Endodermal cell (in vitro differentiated cells): ENCODE measurements around the gene RAET1E. TPM values are rescaled to one million over a fixed set of nuclear protein-coding genes. Genes with fewer than 3 reads are reported as not detected.

Experiments
- DNase-seq: peaks from one replicate; pipeline ENCODE4 v3.0.0-alpha.2; 2017
- H3K27ac ChIP-seq: 2 replicates; pipeline ENCODE4 v1.5.1; 2013; ENCODE audit warnings: mild to moderate bottlenecking, low read depth, low read length, moderate library complexity
- H3K27me3 ChIP-seq: 2 replicates; pipeline ENCODE4 v1.6.1; 2013; ENCODE audit warnings: mild to moderate bottlenecking, low read length, moderate library complexity; ENCODE audit not compliant: insufficient read depth, control insufficient read depth, poor library complexity, severe bottlenecking
- H3K36me3 ChIP-seq: 2 replicates; pipeline ENCODE4 v1.7.0; 2013; ENCODE audit warnings: mild to moderate bottlenecking, low read length, moderate library complexity; ENCODE audit not compliant: control insufficient read depth, insufficient read depth
- H3K4me1 ChIP-seq: one replicate; pipeline ENCODE4 v1.7.0; 2013; ENCODE audit warnings: low read length; ENCODE audit not compliant: control insufficient read depth, insufficient read depth
- H3K4me3 ChIP-seq: 2 replicates; pipeline ENCODE4 v1.5.1; 2013; ENCODE audit warnings: mild to moderate bottlenecking, low read length, moderate library complexity
- H3K9ac ChIP-seq: 2 replicates; pipeline ENCODE4 v1.6.1; 2013; ENCODE audit warnings: mild to moderate bottlenecking, low read length, moderate library complexity; ENCODE audit not compliant: poor library complexity, severe bottlenecking; ENCODE audit errors: extremely low read depth
- H3K9me3 ChIP-seq: 2 replicates; pipeline ENCODE4 v1.6.1; 2013; ENCODE audit warnings: mild to moderate bottlenecking, low read length, moderate library complexity; ENCODE audit not compliant: control insufficient read depth
- H3K27ac Mint-ChIP-seq: 2 replicates; pipeline ENCODE4 v1.8.0; 2020; ENCODE audit warnings: mixed read lengths
- H3K27me3 Mint-ChIP-seq: 2 replicates; pipeline ENCODE4 v1.8.0; 2021; ENCODE audit warnings: mild to moderate bottlenecking, mixed read lengths; ENCODE audit not compliant: insufficient read depth
- H3K36me3 Mint-ChIP-seq: 2 replicates; pipeline ENCODE4 v1.8.0; 2020; ENCODE audit warnings: low read depth, mixed read lengths
- H3K4me1 Mint-ChIP-seq: 2 replicates; pipeline ENCODE4 v1.8.0; 2020; ENCODE audit warnings: mixed read lengths
- H3K4me3 Mint-ChIP-seq: 2 replicates; pipeline ENCODE4 v1.8.0; 2020; ENCODE audit warnings: mild to moderate bottlenecking, moderate library complexity, mixed read lengths
- H3K9me3 Mint-ChIP-seq: 2 replicates; pipeline ENCODE4 v1.8.0; 2020; ENCODE audit warnings: mild to moderate bottlenecking, mixed read lengths
- WGBS, 2 experiments: methylation state at CpG; one replicate each; pipeline versions ENCODE4 v1.1.5 to v1.1.7; 2013; ENCODE audit warnings: missing lambda C conversion rate in 2 of 2, mixed read lengths in 1 of 2; ENCODE audit not compliant: insufficient coverage in 1 of 2, insufficient read length in 1 of 2; 5-methylcytosine and 5-hydroxymethylcytosine counted together
- total RNA-seq, 2 donors: library from RNA; stranded (reverse); fragmentation: NEBNext Ultra II Directional in 1 of 2; extraction: Animal tissue kit (Norgen Biotek cat#: 25700) in 1 of 2; gene quantifications; 2 replicates in 1 of 2; 3 replicates in 1 of 2; pipeline ENCODE4 v1.2.1, GENCODE V29; 2021
- TF ChIP-seq, protein P1 (sequence below): fragments of 200-600 bp; sonication (generic); conservative IDR thresholded peaks from 2 replicates; pipeline ENCODE4 v1.5.0; 2021; ENCODE audit warnings: antibody characterized with exemption, mild to moderate bottlenecking

Gene RAET1E
- total RNA-seq, 2 donors from 2014 or later: not detected

DNA sequence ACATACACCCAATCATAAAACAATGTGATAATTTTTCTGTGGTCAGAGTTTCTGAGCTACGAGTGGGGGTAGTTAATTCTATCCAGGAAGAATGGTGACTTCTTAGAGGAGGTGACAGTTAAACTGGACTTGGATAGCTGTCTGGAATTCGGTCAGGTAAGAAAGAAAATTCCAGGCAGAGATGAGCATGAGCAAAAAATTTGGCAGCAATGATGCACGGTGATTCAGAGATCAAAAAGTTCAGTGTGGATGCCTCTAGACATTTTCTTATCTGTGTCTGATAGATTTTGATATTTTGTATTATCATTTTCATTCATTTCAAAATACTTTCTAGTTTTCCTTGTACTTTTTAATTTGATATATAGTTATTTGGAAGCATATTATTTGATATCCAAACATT lies 12.0 kb downstream of the RAET1E start:
- Histone ChIP-seq H3K4me1 (no peaks in the 10 kb centered on the region), H3K4me3 (no peak overlapping the region), H3K27me3 (peaks cover 32% of the 10 kb centered on the region), H3K9ac (no peak overlapping the region), H3K9me3 (no peaks in the 10 kb centered on the region), H3K27ac (no peak overlapping the region), H3K36me3 (no peaks in the 10 kb centered on the region)
- Mint-ChIP-seq H3K4me3 (no peak overlapping the region), H3K4me1 (no peaks in the 10 kb centered on the region), H3K27ac (no peak overlapping the region), H3K36me3 (no peaks in the 10 kb centered on the region), H3K27me3 (peaks cover 58% of the 10 kb centered on the region), H3K9me3 (no peaks in the 10 kb centered on the region)
- TF ChIP-seq, protein P1, sequence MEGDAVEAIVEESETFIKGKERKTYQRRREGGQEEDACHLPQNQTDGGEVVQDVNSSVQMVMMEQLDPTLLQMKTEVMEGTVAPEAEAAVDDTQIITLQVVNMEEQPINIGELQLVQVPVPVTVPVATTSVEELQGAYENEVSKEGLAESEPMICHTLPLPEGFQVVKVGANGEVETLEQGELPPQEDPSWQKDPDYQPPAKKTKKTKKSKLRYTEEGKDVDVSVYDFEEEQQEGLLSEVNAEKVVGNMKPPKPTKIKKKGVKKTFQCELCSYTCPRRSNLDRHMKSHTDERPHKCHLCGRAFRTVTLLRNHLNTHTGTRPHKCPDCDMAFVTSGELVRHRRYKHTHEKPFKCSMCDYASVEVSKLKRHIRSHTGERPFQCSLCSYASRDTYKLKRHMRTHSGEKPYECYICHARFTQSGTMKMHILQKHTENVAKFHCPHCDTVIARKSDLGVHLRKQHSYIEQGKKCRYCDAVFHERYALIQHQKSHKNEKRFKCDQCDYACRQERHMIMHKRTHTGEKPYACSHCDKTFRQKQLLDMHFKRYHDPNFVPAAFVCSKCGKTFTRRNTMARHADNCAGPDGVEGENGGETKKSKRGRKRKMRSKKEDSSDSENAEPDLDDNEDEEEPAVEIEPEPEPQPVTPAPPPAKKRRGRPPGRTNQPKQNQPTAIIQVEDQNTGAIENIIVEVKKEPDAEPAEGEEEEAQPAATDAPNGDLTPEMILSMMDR: no peak
- WGBS, 2 experiments: 89% methylated on average over 3 of the region's 3 CpGs
- no peak for DNase-seq

DNA sequence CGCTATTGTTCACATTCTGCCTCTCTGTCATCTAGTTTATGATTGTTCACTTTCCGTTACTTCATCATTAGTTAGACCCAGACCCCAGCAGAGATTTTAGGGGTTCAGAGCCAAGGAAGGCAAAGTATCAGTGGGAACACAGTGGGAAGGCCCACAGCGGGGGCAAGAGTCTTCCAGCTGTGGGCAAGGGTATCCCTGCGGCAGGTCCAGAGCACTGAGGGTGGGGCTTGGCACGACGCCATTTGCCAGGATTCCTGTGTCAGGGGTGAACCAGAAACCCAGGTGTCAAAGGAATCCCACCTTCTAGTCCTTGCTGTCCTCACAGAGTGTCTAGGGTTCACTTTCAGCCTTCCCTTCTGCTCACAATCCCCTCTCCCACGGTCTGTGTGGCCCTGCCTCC lies 13.3 kb downstream of the RAET1E start:
- Mint-ChIP-seq H3K36me3 (no peaks in the 10 kb centered on the region), H3K4me1 (no peaks in the 10 kb centered on the region), H3K27me3 (peaks cover 63% of the 10 kb centered on the region), H3K9me3 (no peaks in the 10 kb centered on the region), H3K4me3 (no peak overlapping the region), H3K27ac (no peak overlapping the region)
- no peaks in the 10 kb centered on the region for H3K36me3 ChIP-seq
- H3K4me3 ChIP-seq: no peak overlapping the region
- H3K9me3 ChIP-seq: no peaks in the 10 kb centered on the region
- H3K27me3 ChIP-seq: peaks cover 45% of the 10 kb centered on the region
- peaks cover 2% of the 10 kb centered on the region for H3K4me1 ChIP-seq
- WGBS, 2 experiments: 87 to 90% methylated on average over 6 to 7 of the region's 7 CpGs
- TF ChIP-seq, protein P1: no peak
- no peak overlapping the region for H3K27ac ChIP-seq
- H3K9ac ChIP-seq: no peak overlapping the region
- no peak for DNase-seq

DNA sequence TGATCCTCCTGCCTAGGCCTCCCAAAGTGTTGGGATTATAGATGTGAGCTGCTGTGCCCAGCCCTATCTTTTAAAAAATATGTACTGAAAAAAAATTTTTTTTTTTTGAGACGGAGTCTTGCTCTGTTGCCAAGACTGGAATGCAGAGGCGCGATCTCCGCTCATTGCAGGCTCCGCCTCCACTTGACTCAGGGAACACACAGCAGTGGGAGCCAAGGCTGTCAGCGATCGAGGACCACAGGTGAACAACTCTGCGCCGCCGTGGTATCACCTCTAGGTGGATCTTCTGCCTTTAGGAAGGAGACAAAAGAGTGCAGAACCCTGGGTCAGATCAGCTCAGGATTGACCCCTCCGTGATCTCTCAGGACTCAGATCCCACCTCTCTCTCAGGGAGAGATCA lies 13.7 kb downstream of the RAET1E start:
- DNase-seq: peak; percentile 86
- no peak overlapping the region for H3K27ac Mint-ChIP-seq
- no peaks in the 10 kb centered on the region for H3K9me3 Mint-ChIP-seq
- H3K27me3 Mint-ChIP-seq: peaks cover 64% of the 10 kb centered on the region
- H3K4me3 Mint-ChIP-seq: no peak overlapping the region
- Histone ChIP-seq H3K36me3 (no peaks in the 10 kb centered on the region), H3K27me3 (peaks cover 49% of the 10 kb centered on the region), H3K9me3 (no peaks in the 10 kb centered on the region), H3K4me1 (peaks cover 2% of the 10 kb centered on the region), H3K27ac (no peak overlapping the region), H3K4me3 (no peak overlapping the region), H3K9ac (no peak overlapping the region)
- TF ChIP-seq, protein P1: peak; percentile 53
- H3K4me1 Mint-ChIP-seq: no peaks in the 10 kb centered on the region
- 45 to 59% methylated on average over 8 to 11 of the region's 11 CpGs for whole genome bisulfite sequencing, 2 experiments
- H3K36me3 Mint-ChIP-seq: no peaks in the 10 kb centered on the region
